ENCODE measurements around the gene FIGN. TPM values are rescaled to one million over a fixed set of nuclear protein-coding genes. Genes with fewer than 3 reads are reported as not detected.

FIGN gene
- total and polyA plus RNA-seq, 2 of the 8 experiments (the other 6 are each of a cell fraction or from before 2014, with no cell fraction given), result 5.0 to 22.8 TPM

GRCh38 chr2:163768881-163769695, 33.3 kb upstream of the FIGN start:
- Histone ChIP-seq H2BK120ac (replicated peaks; ENCODE audit: low read depth, low read length) (no peak overlapping the region), H3K4me3 (ENCODE audit: extremely low read depth in 1 of 4, insufficient read depth in 2 of 4, low read depth in 3 of 4, low read length in 4 of 4) (no peak overlapping the region), H3K9me3 (ENCODE audit: insufficient read depth in 2 of 2, low read depth in 1 of 2, low read length in 1 of 2) (no peaks in the 10 kb centered on the region), H3K79me1 (ENCODE audit: low read depth, low read length) (no peaks in the 10 kb centered on the region), H3K4me2 (ENCODE audit: insufficient read depth in 1 of 2, low read depth in 2 of 2, low read length in 2 of 2) (no peak overlapping the region), H3K4ac (replicated peaks; ENCODE audit: insufficient read length, low read depth, low read length) (no peak overlapping the region), H3K36me3 (ENCODE audit: control insufficient read depth in 2 of 4, insufficient read depth in 4 of 4, low read length in 3 of 4) (no peaks in the 10 kb centered on the region), H3K79me2 (ENCODE audit: control insufficient read depth in 1 of 2, insufficient read depth in 2 of 2, low read length in 2 of 2) (no peaks in the 10 kb centered on the region), H3K18ac (ENCODE audit: extremely low read depth, low read length) (no peak overlapping the region), H3K4me1 (replicated peaks in 1 of 4; ENCODE audit: control insufficient read depth in 3 of 4, insufficient read depth in 4 of 4, low read length in 3 of 4) (no peaks in the 10 kb centered on the region), H2AFZ (ENCODE audit: low read length) (no peak overlapping the region; the same call in 1 of the 2 replicates), H3K27ac (ENCODE audit: low read depth, low read length) (no peak overlapping the region), H4K20me1 (replicated peaks in 1 of 2; ENCODE audit: control insufficient read depth in 1 of 2, insufficient read depth in 2 of 2, low read length in 2 of 2) (no peaks in the 10 kb centered on the region), H3K9ac (replicated peaks in 1 of 4; ENCODE audit: extremely low read depth in 1 of 4, low read depth in 3 of 4, low read length in 3 of 4) (no peak overlapping the region), H3K14ac (ENCODE audit: insufficient read length) (no peak overlapping the region), H4K8ac (ENCODE audit: extremely low read depth, insufficient read depth, low read length) (no peak overlapping the region), H2BK20ac (ENCODE audit: low read length) (no peak overlapping the region), H2BK12ac (ENCODE audit: low read depth, low read length) (no peak overlapping the region), H2BK15ac (ENCODE audit: low read length) (no peak overlapping the region), H3K23ac (ENCODE audit: insufficient read length) (no peak overlapping the region), H2AK5ac (ENCODE audit: low read depth, low read length) (no peak overlapping the region), H4K91ac (replicated peaks; ENCODE audit: insufficient read length, low read length) (no peak overlapping the region), H3K56ac (replicated peaks; ENCODE audit: insufficient read length, low read depth, low read length) (no peak overlapping the region), H2BK5ac (ENCODE audit: low read depth, low read length) (no peak overlapping the region), H3K27me3 (replicated peaks in 1 of 4; ENCODE audit: control insufficient read depth in 3 of 4, extremely low read depth in 1 of 4, insufficient read depth in 3 of 4, low read length in 3 of 4) (no peaks in the 10 kb centered on the region), H4K5ac (ENCODE audit: insufficient read length, low read depth, low read length) (no peak overlapping the region), H3K23me2 (ENCODE audit: low read depth, low read length) (no peaks in the 10 kb centered on the region)
- FAIRE-seq (no peak), DNase-seq (ENCODE audit: low read depth in 1 of 2, low spot score in 2 of 2) (no peak)
- ChIA-PET POLR2A (ENCODE audit: partially characterized antibody) (no interaction called here), CTCF (ENCODE audit: partially characterized antibody) (no interaction called here)
- 88% methylated on average over 7 of the region's 7 CpGs; no CpG with 5 or more reads in 1 of the 2 experiments for WGBS, 2 experiments (ENCODE audit: extremely low coverage in 1 of 2, insufficient coverage in 1 of 2, insufficient read length in 1 of 2, insufficient replicate concordance in 2 of 2, low coverage in 1 of 2, low lambda C conversion rate in 2 of 2, missing lambda C conversion rate in 1 of 2)
- TF ChIP-seq USF2 (IDR thresholded peaks at IDR 0.05; ENCODE audit: low read length) (no peak), SUZ12 (IDR thresholded peaks at IDR 0.05; ENCODE audit: low read length) (no peak), KDM1A (IDR thresholded peaks at IDR 0.05; ENCODE audit: borderline replicate concordance, low read length) (no peak), EZH2 (IDR thresholded peaks at IDR 0.05; ENCODE audit: low read depth, low read length, severe bottlenecking) (no peak), TAF7 (optimal IDR thresholded peaks at IDR 0.05; ENCODE audit: borderline replicate concordance, low read depth, low read length) (no peak), TAF1 (IDR thresholded peaks at IDR 0.05; ENCODE audit: low read depth, low read length) (no peak)

Data from H1 (cell line).